A673 (cell line): ENCODE results near the gene BEND5. TPM values are rescaled to one million over a fixed set of nuclear protein-coding genes. Genes with fewer than 3 reads are reported as not detected.

Source experiments
- BruUV-seq: library from RNA; stranded (reverse); fragments of 400-500 nt; replicated peaks from 2 replicates; lab custom pipeline; 2021; lab: Mats Ljungman, UMichigan
- CTCF ChIA-PET: fragments of 300-600 bp; sonication (Branson Sonifier 250); formaldehyde crosslinking; loops from one replicate; lab custom pipeline; 2022; ENCODE audit warnings: antibody characterized with exemption; lab: Charles Lee
- POLR2A ChIA-PET: fragments of 300-600 bp; sonication (Branson Sonifier 250); formaldehyde crosslinking; loops from one replicate; lab custom pipeline; 2022; ENCODE audit warnings: antibody characterized with exemption; ENCODE audit not compliant: low non-redundant PET; lab: Charles Lee
- DNase-seq: peaks from one replicate; pipeline ENCODE4 v3.0.0-alpha.2; 2015; ENCODE audit warnings: low spot score
- H3K27ac ChIP-seq: fragments of 200-600 bp; sonication (generic); 2 replicates; pipeline ENCODE4 v1.5.1; 2016; ENCODE audit warnings: mixed run types, low read depth, mild to moderate bottlenecking, mixed read lengths, antibody characterized with exemption, low read length; ENCODE audit not compliant: poor library complexity, severe bottlenecking
- H3K27me3 ChIP-seq: fragments of 200-600 bp; sonication (generic); replicated peaks from 2 replicates; pipeline ENCODE4 v1.6.1; 2017; ENCODE audit warnings: mixed run types, low read depth, mild to moderate bottlenecking, mixed read lengths, antibody characterized with exemption, low read length; ENCODE audit not compliant: insufficient read depth, poor library complexity
- H3K36me3 ChIP-seq: fragments of 200-600 bp; sonication (generic); 2 replicates; pipeline ENCODE4 v1.6.1; 2016; ENCODE audit warnings: mixed run types, mild to moderate bottlenecking, mixed read lengths, antibody characterized with exemption, low read length; ENCODE audit not compliant: insufficient read depth, poor library complexity, severe bottlenecking
- H3K4me1 ChIP-seq: fragments of 200-600 bp; sonication (generic); 2 replicates; pipeline ENCODE4 v1.6.1; 2017; ENCODE audit warnings: mixed run types, mild to moderate bottlenecking, mixed read lengths, antibody characterized with exemption, low read length; ENCODE audit not compliant: insufficient read depth, poor library complexity, severe bottlenecking
- H3K4me3 ChIP-seq: fragments of 200-600 bp; sonication (generic); 2 replicates; pipeline ENCODE4 v1.5.1; 2016; ENCODE audit warnings: low read depth, mixed run types, mild to moderate bottlenecking, mixed read lengths, low read length; ENCODE audit not compliant: poor library complexity, severe bottlenecking
- H3K9me3 ChIP-seq: fragments of 200-600 bp; sonication (generic); 2 replicates; pipeline ENCODE4 v1.6.1; 2016; ENCODE audit warnings: mixed run types, low read depth, mild to moderate bottlenecking, mixed read lengths, antibody characterized with exemption, low read length; ENCODE audit not compliant: poor library complexity, severe bottlenecking
- EZH2 ChIP-seq: fragments of 200-600 bp; sonication (generic); IDR thresholded peaks from 2 replicates; pipeline ENCODE4 v1.6.1; 2017; ENCODE audit warnings: borderline replicate concordance, low read depth, mild to moderate bottlenecking, mixed read lengths, antibody characterized with exemption, low read length; ENCODE audit not compliant: poor library complexity, severe bottlenecking
- intact Hi-C: fragments of 100-400 bp; cut with micrococcal nuclease; formaldehyde crosslinking; loops from one replicate; pipeline ENCODE4 v1.10.0; 2022; ENCODE audit not compliant: unreplicated experiment
- total RNA-seq: library from RNA; stranded (reverse); gene quantifications from 2 replicates; pipeline ENCODE4 v1.2.3, GENCODE V29; 2021
- TF ChIP-seq, protein P1 (sequence below): fragments of 300-800, 200-600 bp; sonication (generic); conservative IDR thresholded peaks from 2 replicates; pipeline ENCODE4 v1.5.1; 2017; ENCODE audit warnings: low read depth, mild to moderate bottlenecking, antibody characterized with exemption, low read length, moderate library complexity, mixed read lengths

The BEND5 gene
- total RNA-seq, 1 experiment from 2014 or later, result 6.2 TPM

- H3K9me3 ChIP-seq, result no peaks in the 10 kb centered on the region
- intact Hi-C loops, result no loop called here
- ChIA-PET CTCF (no interaction called here), POLR2A (no interaction called here)
- peaks cover 5% of the 10 kb centered on the region for H3K36me3 ChIP-seq
- H3K27me3 ChIP-seq, result no peaks in the 10 kb centered on the region
- no peak overlapping the region for H3K27ac ChIP-seq
- no TSS peak for BruUV-seq
- H3K4me1 ChIP-seq, result no peaks in the 10 kb centered on the region
- H3K4me3 ChIP-seq, result no peak overlapping the region
- TF ChIP-seq, protein P1, sequence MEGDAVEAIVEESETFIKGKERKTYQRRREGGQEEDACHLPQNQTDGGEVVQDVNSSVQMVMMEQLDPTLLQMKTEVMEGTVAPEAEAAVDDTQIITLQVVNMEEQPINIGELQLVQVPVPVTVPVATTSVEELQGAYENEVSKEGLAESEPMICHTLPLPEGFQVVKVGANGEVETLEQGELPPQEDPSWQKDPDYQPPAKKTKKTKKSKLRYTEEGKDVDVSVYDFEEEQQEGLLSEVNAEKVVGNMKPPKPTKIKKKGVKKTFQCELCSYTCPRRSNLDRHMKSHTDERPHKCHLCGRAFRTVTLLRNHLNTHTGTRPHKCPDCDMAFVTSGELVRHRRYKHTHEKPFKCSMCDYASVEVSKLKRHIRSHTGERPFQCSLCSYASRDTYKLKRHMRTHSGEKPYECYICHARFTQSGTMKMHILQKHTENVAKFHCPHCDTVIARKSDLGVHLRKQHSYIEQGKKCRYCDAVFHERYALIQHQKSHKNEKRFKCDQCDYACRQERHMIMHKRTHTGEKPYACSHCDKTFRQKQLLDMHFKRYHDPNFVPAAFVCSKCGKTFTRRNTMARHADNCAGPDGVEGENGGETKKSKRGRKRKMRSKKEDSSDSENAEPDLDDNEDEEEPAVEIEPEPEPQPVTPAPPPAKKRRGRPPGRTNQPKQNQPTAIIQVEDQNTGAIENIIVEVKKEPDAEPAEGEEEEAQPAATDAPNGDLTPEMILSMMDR, result no peak
- no peak for TF ChIP-seq EZH2
- DNase-seq, result no peak
Observed at GRCh38 chr1:48761986-48762385, 14.7 kb downstream of the BEND5 start.

GRCh38 chr1:48761411-48761810 lies 15.3 kb downstream of the BEND5 start:
- Histone ChIP-seq H3K27me3 (no peaks in the 10 kb centered on the region), H3K9me3 (no peaks in the 10 kb centered on the region), H3K4me1 (no peaks in the 10 kb centered on the region), H3K4me3 (no peak overlapping the region), H3K27ac (no peak overlapping the region), H3K36me3 (peaks cover 5% of the 10 kb centered on the region)
- TF ChIP-seq, protein P1, result no peak
- no peak for TF ChIP-seq EZH2
- POLR2A ChIA-PET, result no interaction called here
- no TSS peak for BruUV-seq
- CTCF ChIA-PET, result no interaction called here
- intact Hi-C loops, result no loop called here
- DNase-seq, result no peak

DNA sequence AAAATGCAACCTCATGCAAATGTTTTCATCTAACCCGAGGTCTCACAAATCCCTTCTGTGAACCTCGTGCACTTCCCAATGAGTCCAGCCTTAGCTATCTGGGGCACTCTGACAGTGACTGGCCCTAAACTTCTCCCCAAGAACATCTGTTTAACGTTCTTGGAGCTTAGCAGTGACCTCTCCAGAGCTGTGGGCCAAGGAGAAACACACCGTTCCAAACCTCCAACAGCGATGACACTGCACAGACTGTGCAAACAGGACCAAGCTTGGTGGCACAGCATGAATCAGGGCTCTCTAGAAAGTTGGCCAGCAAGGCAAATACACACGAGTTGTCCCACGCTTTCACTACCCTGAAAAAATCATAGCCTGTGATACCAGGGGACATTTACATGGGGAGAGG lies 15.8 kb downstream of the BEND5 start:
- H3K27me3 ChIP-seq, result no peaks in the 10 kb centered on the region
- ChIA-PET POLR2A (no interaction called here), CTCF (no interaction called here)
- TF ChIP-seq EZH2, result no peak
- TF ChIP-seq, protein P1, result no peak
- no peak for DNase-seq
- no peaks in the 10 kb centered on the region for H3K4me1 ChIP-seq
- H3K36me3 ChIP-seq, result peaks cover 5% of the 10 kb centered on the region
- H3K4me3 ChIP-seq, result no peak overlapping the region
- no peaks in the 10 kb centered on the region for H3K9me3 ChIP-seq
- H3K27ac ChIP-seq, result no peak overlapping the region
- BruUV-seq, result no TSS peak
- intact Hi-C loops, result no loop called here
